GM18498 (cell line): Measurements from ENCODE around the gene ASCC2.
"Not testable (repeated sequence)": the region's sequence is repeated elsewhere in the genome, so short reads cannot be mapped to it uniquely, and the experiment has no call there.

Experiments used
- ATAC-seq: cut with Tn5 transposase; IDR thresholded peaks from one replicate; pipeline ENCODE4 v1.9.1; 2021; ENCODE audit warnings: mild to moderate bottlenecking, moderate library complexity; ENCODE audit not compliant: unreplicated experiment

Gene ASCC2

DNA sequence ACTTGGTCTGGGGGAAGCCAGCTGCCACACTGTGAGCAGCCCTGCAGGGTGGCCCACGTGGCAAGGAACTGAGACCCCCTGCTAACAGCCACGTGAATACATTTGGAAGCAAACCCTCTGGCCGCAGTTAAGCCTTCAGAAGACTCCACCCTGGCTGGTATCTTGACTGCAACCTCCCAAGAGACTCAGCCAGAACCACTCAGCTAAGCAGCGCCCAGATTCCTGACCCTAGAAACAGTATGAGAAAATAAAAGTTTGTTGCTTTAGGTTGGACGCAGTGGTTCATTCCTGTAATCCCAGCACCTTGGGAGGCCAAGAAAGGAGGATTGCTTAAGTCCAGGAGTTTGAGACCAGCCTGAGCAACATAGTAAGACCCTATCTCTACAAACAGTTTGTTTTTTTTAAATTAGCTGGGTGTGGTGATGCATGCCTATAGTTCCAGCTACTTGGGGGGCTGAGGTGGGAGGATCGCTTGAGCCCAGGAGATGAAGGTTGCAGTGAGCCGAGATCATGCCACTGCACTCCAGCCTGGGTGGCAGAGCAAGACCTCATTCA, 79.9 kb downstream of the ASCC2 start:
- ATAC-seq = no peak

GRCh38 chr22:29757096-29757495, 81.0 kb downstream of the ASCC2 start:
- no peak for ATAC-seq

- ATAC-seq = no peak
Observed at GRCh38 chr22:29756341-29756740, 81.7 kb downstream of the ASCC2 start.

- no peak for ATAC-seq
Observed at GRCh38 chr22:29755889-29756288, 82.2 kb downstream of the ASCC2 start.

DNA sequence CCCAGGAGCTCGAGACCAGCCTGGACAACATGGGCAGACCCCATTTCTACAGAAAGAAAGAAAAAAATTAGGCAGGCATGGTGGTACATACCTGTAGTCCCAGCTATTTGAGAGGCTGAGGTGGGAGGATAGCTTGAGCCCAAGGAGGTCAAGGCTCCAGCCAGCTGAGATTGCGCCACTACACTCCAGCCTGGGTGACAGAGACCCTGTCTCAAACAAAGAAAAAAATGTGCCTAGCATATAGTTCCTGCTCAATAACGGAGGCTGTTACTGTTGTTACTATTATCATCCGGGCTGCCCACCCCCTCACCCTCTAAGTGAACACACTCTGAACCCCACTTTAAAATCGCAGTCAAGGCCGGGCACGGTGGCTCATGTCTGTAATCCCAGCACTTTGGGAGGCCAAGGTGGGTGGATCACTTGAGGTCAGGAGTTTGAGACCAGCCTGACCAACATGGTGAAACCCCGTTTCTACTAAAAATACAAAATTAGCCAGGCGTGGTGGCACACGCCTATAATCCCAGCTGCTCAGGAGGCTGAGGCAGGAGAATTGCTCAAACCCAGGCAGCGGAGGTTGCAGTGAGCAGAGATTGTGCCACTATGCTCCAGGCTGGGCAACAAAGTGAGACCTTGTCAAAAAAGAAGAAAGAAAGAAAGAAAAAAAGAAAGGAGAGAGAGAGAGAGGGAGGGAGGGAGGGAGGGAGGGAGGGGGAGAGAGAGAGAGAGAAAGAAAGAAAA, 83.2 kb downstream of the ASCC2 start:
- ATAC-seq = not testable (repeated sequence)

DNA sequence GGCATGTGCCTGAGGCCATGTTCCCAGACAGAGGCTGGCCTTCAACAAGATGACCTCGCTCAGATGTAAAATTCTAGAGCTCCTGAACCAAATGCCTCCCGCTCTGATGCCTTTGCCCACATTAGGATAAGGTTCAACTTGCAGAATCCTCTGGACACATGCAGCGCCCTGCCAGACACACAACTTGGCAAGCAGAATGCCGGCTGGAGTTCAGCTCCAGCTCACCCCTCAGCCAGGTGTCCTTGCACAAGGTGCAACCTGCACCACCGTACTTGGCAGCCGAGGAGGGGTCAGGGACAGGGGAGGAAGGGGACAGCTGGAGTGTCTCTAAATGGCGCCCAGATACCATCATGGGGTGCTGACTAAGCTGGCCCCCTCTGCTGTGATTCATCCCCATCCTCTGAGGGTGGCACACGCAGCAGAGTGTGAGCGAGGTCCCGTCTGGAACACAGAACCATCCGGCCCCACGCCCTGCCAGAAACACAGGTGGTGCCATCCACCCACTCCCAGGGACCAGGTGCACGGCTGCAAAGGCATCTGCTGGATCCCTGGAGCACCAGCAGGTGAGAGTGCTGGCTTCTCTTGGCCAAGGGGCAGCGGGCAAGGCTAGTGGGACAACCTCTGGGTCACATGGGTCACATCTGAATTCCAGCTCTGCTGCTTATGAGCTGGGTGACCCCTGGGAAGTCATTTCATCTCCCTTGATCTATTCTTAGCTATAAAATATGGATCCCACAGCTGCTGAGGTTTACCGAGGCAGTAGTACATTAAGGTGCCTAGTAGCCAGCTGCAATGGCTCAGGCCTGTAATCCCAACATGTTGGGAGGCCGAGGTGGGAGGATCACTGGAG, 84.0 kb downstream of the ASCC2 start:
- no peak for ATAC-seq

- no peak for ATAC-seq
Observed at GRCh38 chr22:29751669-29752068, 86.4 kb downstream of the ASCC2 start.

- no peak for ATAC-seq
Observed at GRCh38 chr22:29750559-29751538, 87.2 kb downstream of the ASCC2 start.

DNA sequence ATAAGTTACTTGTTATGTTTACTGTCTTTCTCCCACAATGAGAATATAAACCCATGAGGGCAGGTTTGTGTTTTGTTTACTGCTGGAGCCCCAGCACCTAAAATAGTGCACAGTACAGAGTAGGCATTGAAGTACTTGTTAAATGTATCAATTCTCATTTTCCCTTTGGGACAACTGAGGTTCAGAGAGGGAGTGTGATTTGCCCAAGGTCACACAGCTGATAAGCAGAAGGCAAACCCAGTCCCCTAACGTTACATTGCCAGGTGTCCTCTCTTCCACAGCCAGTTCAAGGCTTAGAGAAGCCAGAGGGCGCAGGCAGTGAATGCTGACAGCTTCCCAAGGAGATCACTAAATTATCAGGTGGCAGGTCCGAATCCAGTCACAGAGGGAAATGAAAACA, 88.0 kb downstream of the ASCC2 start:
- no peak for ATAC-seq

DNA sequence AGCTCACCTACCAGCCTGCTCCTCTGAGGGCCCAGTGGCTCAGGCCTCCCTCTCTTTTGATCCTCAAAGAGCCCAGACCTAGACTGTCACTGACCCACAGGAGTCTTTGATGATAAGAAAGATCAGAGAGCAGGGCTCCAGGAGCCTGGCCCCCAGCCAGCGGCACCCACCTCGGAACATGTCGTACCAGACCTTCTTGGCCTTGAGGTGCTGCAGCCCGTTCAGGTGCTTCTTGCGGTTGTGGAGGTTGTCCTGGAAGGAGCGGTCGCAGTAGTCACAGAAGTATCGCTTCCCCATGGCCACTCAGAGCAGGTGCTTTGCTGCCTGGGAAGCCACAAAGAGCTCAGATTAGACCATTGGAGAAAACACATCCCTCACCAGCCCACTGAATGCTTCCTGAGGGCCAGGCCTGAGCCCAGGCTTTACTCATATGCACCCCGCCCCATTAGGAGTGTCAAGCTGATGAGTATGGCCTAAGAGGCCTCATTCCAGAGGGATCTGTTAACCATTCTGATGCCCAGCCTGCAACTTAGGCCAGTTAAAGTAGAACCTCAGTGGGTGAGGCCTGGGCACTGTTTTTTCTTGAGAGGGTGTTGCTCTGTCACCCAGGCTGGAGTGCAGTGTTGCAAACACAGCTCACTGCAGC, 89.7 kb downstream of the ASCC2 start:
- no peak for ATAC-seq

DNA sequence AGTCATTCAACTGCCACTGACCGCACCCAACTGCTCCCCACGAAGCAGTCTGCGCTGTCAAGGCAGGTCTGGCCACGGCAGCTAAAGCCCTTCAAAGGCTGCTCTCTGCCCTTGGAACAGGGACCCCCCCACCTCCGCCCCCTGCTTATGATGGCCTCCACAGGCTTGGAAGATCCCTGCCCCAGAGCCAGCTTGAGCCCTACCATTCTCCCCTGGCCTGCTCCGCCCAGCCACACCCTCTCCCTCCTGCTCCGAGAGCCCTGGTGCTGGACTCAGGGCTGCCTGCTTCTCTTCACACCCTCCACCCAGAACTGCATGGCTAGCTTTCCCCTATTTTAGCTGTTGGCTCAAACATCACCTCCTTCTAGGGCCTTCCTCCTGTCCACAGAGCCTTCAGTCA, 90.2 kb downstream of the ASCC2 start:
- no peak for ATAC-seq

GRCh38 chr22:29744902-29745301, 93.2 kb downstream of the ASCC2 start:
- ATAC-seq = no peak

GRCh38 chr22:29742326-29742725, 95.7 kb downstream of the ASCC2 start:
- ATAC-seq = no peak

DNA sequence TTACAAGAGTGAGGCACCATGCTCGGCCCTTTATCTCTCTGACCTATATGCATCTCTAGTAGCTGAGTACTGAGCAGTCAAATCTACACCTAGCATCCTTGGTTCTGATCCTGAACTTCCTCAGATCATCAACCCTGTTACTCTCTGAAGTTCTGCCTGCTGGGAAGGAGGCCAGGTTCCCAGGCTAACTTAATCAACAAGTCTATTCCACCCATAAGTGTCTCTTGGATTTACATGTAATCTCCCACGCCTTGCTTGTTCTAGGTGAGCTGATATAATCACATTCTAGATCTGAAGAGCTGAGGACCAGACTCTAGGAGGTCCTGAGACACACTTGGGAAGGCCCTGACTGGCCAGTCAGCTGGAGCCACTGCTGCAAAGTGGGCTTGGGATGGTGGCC, 96.1 kb downstream of the ASCC2 start:
- ATAC-seq = no peak

GRCh38 chr22:29740216-29740615, 97.9 kb downstream of the ASCC2 start:
- ATAC-seq = no peak

DNA sequence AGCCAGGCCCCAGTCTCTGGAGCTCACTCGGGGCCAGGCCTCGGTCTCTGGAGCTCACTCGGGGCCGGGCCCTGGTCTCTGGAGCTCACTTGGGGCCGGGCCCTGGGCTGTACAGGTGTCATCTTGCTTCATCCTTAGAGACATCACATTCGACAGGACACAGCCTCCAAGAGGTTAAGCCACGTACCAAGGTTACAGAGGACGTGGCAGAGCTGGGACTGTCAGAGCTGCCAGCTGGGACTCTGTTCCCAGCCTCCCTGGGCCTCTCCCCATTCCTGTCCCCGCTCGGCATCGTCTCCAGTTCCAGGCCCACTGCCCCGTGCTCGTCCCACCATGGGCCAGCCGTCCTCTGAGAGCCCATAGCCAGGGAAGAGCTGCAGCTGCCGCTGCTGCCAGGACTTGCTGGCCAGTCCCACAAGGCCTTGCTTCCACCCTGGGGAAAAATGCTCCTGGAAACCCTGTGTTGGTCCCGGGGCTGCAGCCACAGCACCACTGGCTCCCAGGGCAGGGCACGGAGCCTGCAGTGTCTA, 98.7 kb downstream of the ASCC2 start:
- ATAC-seq = no peak
